ENCODE data around the gene HIVEP3. TPM values are rescaled to one million over a fixed set of nuclear protein-coding genes. Genes with fewer than 3 reads are reported as not detected.

The HIVEP3 gene
- total RNA-seq, 6 experiments from 2014 or later: 1.4 to 3.9 (median 2.2) TPM

DNA sequence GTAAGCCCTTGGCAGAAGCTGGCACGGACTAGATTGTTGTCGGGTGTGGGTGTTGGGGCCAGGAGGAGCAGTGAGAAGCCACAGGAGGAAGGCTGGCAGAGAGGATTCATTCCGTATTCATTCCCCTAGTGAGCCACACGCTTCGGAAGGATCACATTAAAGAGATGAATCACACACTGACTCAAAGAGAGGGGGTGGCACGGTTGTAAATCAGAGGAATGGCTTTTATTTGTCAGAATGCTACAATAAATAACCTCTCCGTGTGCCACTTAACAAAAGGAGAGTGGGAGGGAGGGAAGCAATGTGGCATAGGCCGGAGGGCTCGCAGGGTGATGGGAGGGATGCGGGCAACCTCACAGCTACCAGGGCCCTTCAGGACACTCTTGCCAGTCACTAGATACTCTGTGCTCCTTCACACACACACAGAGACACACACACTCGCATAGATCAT lies 135.5 kb downstream of the HIVEP3 start:
- Histone ChIP-seq H3K9me3 (no peaks in the 10 kb centered on the region), H3K4me3 (no peak overlapping the region), H3K27me3 (no peaks in the 10 kb centered on the region), H3K36me3 (no peaks in the 10 kb centered on the region), H3K4me1 (no peaks in the 10 kb centered on the region), H3K27ac (no peak overlapping the region)
- no peak for ATAC-seq
- 69% methylated on average over 9 of the region's 11 CpGs for WGBS (ENCODE audit: insufficient coverage, low coverage, low lambda C conversion rate, missing lambda C conversion rate)
- TF ChIP-seq, protein P1, sequence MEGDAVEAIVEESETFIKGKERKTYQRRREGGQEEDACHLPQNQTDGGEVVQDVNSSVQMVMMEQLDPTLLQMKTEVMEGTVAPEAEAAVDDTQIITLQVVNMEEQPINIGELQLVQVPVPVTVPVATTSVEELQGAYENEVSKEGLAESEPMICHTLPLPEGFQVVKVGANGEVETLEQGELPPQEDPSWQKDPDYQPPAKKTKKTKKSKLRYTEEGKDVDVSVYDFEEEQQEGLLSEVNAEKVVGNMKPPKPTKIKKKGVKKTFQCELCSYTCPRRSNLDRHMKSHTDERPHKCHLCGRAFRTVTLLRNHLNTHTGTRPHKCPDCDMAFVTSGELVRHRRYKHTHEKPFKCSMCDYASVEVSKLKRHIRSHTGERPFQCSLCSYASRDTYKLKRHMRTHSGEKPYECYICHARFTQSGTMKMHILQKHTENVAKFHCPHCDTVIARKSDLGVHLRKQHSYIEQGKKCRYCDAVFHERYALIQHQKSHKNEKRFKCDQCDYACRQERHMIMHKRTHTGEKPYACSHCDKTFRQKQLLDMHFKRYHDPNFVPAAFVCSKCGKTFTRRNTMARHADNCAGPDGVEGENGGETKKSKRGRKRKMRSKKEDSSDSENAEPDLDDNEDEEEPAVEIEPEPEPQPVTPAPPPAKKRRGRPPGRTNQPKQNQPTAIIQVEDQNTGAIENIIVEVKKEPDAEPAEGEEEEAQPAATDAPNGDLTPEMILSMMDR (IDR thresholded peaks at IDR 0.05): no peak
- no peak for TF ChIP-seq POLR2A (IDR thresholded peaks at IDR 0.05)
- DNase-seq: no peak
- intact Hi-C loops (cut with DNase I): no loop called here

GRCh38 chr1:41780916-41781315 lies 137.8 kb downstream of the HIVEP3 start:
- intact Hi-C loops (cut with DNase I): no loop called here
- peaks cover 0 to 4% (median 0%) of the 10 kb centered on the region in 4 donors for H3K4me1 ChIP-seq
- H3K36me3 ChIP-seq: no peaks in the 10 kb centered on the region
- TF ChIP-seq, protein P1 (IDR thresholded peaks at IDR 0.05): no peak
- no peak for TF ChIP-seq POLR2A (IDR thresholded peaks at IDR 0.05)
- DNase-seq (no peak), ATAC-seq (no peak)
- no peaks in the 10 kb centered on the region for H3K9me3 ChIP-seq
- H3K27ac ChIP-seq: no peak overlapping the region
- H3K4me3 ChIP-seq: no peak overlapping the region
- WGBS (ENCODE audit: insufficient coverage, low coverage, low lambda C conversion rate, missing lambda C conversion rate): 96% methylated on average over 3 of the region's 3 CpGs
- H3K27me3 ChIP-seq: no peaks in the 10 kb centered on the region

GRCh38 chr1:41780322-41780721 lies 138.4 kb downstream of the HIVEP3 start:
- intact Hi-C loops (cut with DNase I): no loop called here
- TF ChIP-seq, protein P1 (IDR thresholded peaks at IDR 0.05): no peak
- no peak for TF ChIP-seq POLR2A (IDR thresholded peaks at IDR 0.05)
- Histone ChIP-seq H3K27ac (no peak overlapping the region), H3K27me3 (no peaks in the 10 kb centered on the region), H3K4me3 (no peak overlapping the region), H3K9me3 (no peaks in the 10 kb centered on the region), H3K36me3 (no peaks in the 10 kb centered on the region), H3K4me1 (peaks cover 0 to 4% (median 0%) of the 10 kb centered on the region in 4 donors)
- WGBS (ENCODE audit: insufficient coverage, low coverage, low lambda C conversion rate, missing lambda C conversion rate): no CpG with 5 or more reads among the region's 2 CpGs
- DNase-seq (no peak), ATAC-seq (no peak)

- H3K36me3 ChIP-seq: no peaks in the 10 kb centered on the region
- DNase-seq (no peak), ATAC-seq (no peak)
- no peak overlapping the region for H3K4me3 ChIP-seq
- WGBS (ENCODE audit: insufficient coverage, low coverage, low lambda C conversion rate, missing lambda C conversion rate): 95% methylated on average over 6 of the region's 6 CpGs
- no peaks in the 10 kb centered on the region for H3K27me3 ChIP-seq
- no peaks in the 10 kb centered on the region for H3K9me3 ChIP-seq
- peaks cover 0 to 4% (median 0%) of the 10 kb centered on the region in 4 donors for H3K4me1 ChIP-seq
- TF ChIP-seq, protein P1 (IDR thresholded peaks at IDR 0.05): no peak
- TF ChIP-seq POLR2A (IDR thresholded peaks at IDR 0.05): no peak
- no peak overlapping the region for H3K27ac ChIP-seq
- intact Hi-C loops (cut with DNase I): no loop called here
These were observed 139.4 kb downstream of the HIVEP3 start for GRCh38 chr1:41779360-41779759.

GRCh38 chr1:41777695-41778094 lies 141.0 kb downstream of the HIVEP3 start:
- H3K36me3 ChIP-seq: no peaks in the 10 kb centered on the region

More at GRCh38 chr1:41777695-41778094, 141.0 kb downstream of the HIVEP3 start:
- no peak overlapping the region for H3K4me3 ChIP-seq
- DNase-seq (peak in 1 of 3 donors; percentile 31), ATAC-seq (no peak)
- no peaks in the 10 kb centered on the region for H3K9me3 ChIP-seq
- no peaks in the 10 kb centered on the region for H3K27me3 ChIP-seq
- whole genome bisulfite sequencing (ENCODE audit: insufficient coverage, low coverage, low lambda C conversion rate, missing lambda C conversion rate): 93% methylated on average over 8 of the region's 10 CpGs
- TF ChIP-seq, protein P1 (IDR thresholded peaks at IDR 0.05): no peak
- TF ChIP-seq POLR2A (IDR thresholded peaks at IDR 0.05): no peak
- H3K4me1 ChIP-seq: peaks cover 0 to 4% (median 0%) of the 10 kb centered on the region in 4 donors
- H3K27ac ChIP-seq: no peak overlapping the region
- intact Hi-C loops (cut with DNase I): no loop called here

All from right lobe of liver (tissue), 6 donors.